PFSK-1 (cell line): ENCODE results near the gene QDPR.

ENCODE experiments used
- POLR2AphosphoS5 ChIP-seq: IDR thresholded peaks from 2 replicates; pipeline ENCODE4 v1.6.1; 2012; ENCODE audit warnings: low read depth, mild to moderate bottlenecking, control low read depth, low read length, moderate library complexity
- TAF1 ChIP-seq: IDR thresholded peaks from 2 replicates; pipeline ENCODE4 v1.6.1; 2012; ENCODE audit warnings: low read length, control low read depth, borderline replicate concordance; ENCODE audit not compliant: insufficient read depth

DNA sequence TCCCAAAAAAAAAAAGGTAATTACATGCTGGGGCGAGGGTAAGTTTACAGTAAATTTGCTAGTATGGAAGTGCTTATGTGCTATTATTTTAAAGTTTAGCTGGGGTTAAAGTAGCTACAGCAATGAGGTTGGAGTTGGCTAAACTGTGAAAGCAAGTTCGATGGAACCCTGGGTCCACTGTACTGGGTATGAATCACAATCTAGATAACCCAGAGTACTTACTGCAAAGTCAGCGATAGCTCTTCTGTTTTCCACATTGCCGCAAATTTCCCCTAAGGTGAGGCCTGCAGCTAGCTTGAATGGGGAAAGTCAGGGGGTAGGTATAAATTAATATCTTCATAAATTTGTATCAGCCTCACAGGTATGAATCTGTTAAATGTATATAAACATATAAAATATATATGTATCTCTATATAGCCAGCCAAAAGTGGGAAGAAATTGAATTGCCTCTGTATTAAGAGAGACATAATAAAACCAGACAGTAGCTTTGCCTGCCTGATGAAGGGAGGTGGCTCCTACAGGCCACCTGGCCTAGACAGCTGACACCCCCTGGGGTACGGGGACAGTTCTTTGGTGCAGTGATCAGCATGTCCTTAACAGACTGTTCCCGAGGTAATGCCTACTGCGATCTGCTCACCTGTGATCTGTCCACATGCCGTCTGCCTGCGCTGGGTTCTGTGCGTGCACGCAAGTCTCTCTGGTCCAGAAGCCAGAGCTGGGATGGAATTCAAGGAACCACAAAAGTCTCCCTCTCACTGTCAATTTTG is 33.7 kb upstream of the QDPR start:
- no peak for TF ChIP-seq TAF1
- no peak for TF ChIP-seq POLR2AphosphoS5
